Measurements from ENCODE around the gene ADCY2. TPM values are rescaled to one million over a fixed set of nuclear protein-coding genes. Genes with fewer than 3 reads are reported as not detected.

Gene ADCY2
- total RNA-seq, 2 donors from 2014 or later = not detected

GRCh38 chr5:7679663-7680062, 283.7 kb downstream of the ADCY2 start:
- no peak overlapping the region for H3K27ac Mint-ChIP-seq
- H3K4me1 Mint-ChIP-seq = no peaks in the 10 kb centered on the region
- H3K4me3 Mint-ChIP-seq = no peak overlapping the region
- H3K9me3 Mint-ChIP-seq = no peaks in the 10 kb centered on the region
- H3K27me3 Mint-ChIP-seq = peaks cover 4% of the 10 kb centered on the region
- no peak for ATAC-seq (replicated peaks)
- H3K36me3 Mint-ChIP-seq (ENCODE audit: low read depth) = no peaks in the 10 kb centered on the region

DNA sequence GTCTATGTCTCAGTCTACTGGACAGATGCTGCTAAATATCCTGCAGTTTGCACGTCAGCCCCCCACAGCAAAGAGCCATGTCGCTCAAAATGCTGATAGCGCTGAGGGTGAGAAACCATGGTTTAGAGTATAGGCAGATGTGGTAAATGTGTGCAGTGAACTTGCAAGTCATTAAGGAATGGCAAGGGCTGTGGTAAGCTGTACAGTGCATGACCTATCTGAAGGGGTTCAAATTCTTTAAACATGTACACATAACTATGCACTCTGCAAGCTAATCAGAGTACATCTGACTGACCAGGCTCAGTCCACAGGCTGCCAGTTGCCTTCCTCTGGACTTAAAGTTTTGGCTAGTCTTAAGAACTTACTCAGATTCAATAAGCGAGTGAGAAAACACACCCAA, 284.3 kb downstream of the ADCY2 start:
- no peaks in the 10 kb centered on the region for H3K36me3 Mint-ChIP-seq (ENCODE audit: low read depth)
- no peaks in the 10 kb centered on the region for H3K9me3 Mint-ChIP-seq
- no peak for ATAC-seq (replicated peaks)
- H3K27me3 Mint-ChIP-seq = peaks cover 4% of the 10 kb centered on the region
- H3K27ac Mint-ChIP-seq = no peak overlapping the region
- no peak overlapping the region for H3K4me3 Mint-ChIP-seq
- H3K4me1 Mint-ChIP-seq = no peaks in the 10 kb centered on the region

- Mint-ChIP-seq H3K4me3 (no peak overlapping the region), H3K4me1 (no peaks in the 10 kb centered on the region), H3K27ac (no peak overlapping the region), H3K27me3 (peaks cover 10% of the 10 kb centered on the region), H3K9me3 (no peaks in the 10 kb centered on the region), H3K36me3 (ENCODE audit: low read depth) (no peaks in the 10 kb centered on the region)
- ATAC-seq (replicated peaks) = no peak
Observed at GRCh38 chr5:7682379-7682778, 286.4 kb downstream of the ADCY2 start.

- H3K4me1 Mint-ChIP-seq = no peaks in the 10 kb centered on the region
- no peaks in the 10 kb centered on the region for H3K36me3 Mint-ChIP-seq (ENCODE audit: low read depth)
- H3K27ac Mint-ChIP-seq = no peak overlapping the region
- no peak overlapping the region for H3K4me3 Mint-ChIP-seq
- no peak for ATAC-seq (replicated peaks)
- no peaks in the 10 kb centered on the region for H3K9me3 Mint-ChIP-seq
- H3K27me3 Mint-ChIP-seq = peaks cover 18% of the 10 kb centered on the region
Observed at GRCh38 chr5:7683753-7684152, 287.8 kb downstream of the ADCY2 start.

GRCh38 chr5:7684826-7685225, 288.9 kb downstream of the ADCY2 start:
- H3K27ac Mint-ChIP-seq = no peak overlapping the region
- ATAC-seq (replicated peaks) = no peak
- H3K27me3 Mint-ChIP-seq = peaks cover 23% of the 10 kb centered on the region
- H3K4me3 Mint-ChIP-seq = no peak overlapping the region
- no peaks in the 10 kb centered on the region for H3K36me3 Mint-ChIP-seq (ENCODE audit: low read depth)
- no peaks in the 10 kb centered on the region for H3K9me3 Mint-ChIP-seq
- no peaks in the 10 kb centered on the region for H3K4me1 Mint-ChIP-seq

- Mint-ChIP-seq H3K36me3 (ENCODE audit: low read depth) (no peaks in the 10 kb centered on the region), H3K27me3 (peaks cover 22% of the 10 kb centered on the region), H3K27ac (no peak overlapping the region), H3K9me3 (no peaks in the 10 kb centered on the region), H3K4me1 (no peaks in the 10 kb centered on the region), H3K4me3 (no peak overlapping the region)
- ATAC-seq (replicated peaks) = no peak
Observed at GRCh38 chr5:7686794-7687193, 290.9 kb downstream of the ADCY2 start.

DNA sequence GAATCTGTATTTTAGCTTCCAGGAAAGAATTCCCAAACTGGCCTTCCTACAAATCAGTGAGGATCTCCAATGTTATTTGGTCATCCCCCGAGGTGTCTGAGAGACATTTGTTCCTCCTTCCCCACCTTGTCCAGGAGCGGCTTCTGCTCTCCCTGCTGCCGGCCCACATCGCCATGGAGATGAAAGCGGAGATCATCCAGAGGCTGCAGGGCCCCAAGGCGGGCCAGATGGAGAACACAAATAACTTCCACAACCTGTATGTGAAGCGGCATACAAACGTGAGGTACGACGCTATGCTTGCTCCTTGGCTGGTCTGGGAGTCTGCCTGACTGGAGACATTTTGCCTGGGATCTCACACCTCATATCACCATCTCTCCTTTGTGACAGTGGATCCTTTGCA, 294.6 kb downstream of the ADCY2 start:
- peaks cover 16% of the 10 kb centered on the region for H3K27me3 Mint-ChIP-seq
- no peaks in the 10 kb centered on the region for H3K4me1 Mint-ChIP-seq
- no peak for ATAC-seq (replicated peaks)
- H3K9me3 Mint-ChIP-seq = no peaks in the 10 kb centered on the region
- H3K4me3 Mint-ChIP-seq = no peak overlapping the region
- H3K27ac Mint-ChIP-seq = no peak overlapping the region
- H3K36me3 Mint-ChIP-seq (ENCODE audit: low read depth) = no peaks in the 10 kb centered on the region

DNA sequence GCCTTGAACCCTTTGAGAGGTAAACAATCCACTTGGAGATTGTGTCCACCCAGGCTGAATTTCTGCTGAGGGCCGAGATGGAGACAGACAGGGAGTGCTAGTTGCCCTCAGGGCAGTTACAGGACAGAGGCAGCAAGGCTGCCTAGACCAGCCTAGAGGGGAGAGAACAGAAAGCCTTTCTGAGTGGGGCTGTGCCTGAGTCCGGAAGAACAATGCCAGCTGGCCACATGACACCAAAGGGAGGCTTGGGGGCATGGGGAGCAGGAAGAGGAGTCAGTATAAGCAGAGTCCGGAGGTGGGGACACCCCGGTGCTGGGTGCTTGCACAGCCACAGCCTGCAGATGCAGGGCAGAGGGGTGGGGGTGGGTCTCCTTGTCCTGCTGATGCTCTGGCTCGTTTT, 309.3 kb downstream of the ADCY2 start:
- no peak for ATAC-seq (replicated peaks)
- H3K4me1 Mint-ChIP-seq = no peaks in the 10 kb centered on the region
- H3K9me3 Mint-ChIP-seq = no peaks in the 10 kb centered on the region
- no peaks in the 10 kb centered on the region for H3K36me3 Mint-ChIP-seq (ENCODE audit: low read depth)
- H3K27me3 Mint-ChIP-seq = peaks cover 13% of the 10 kb centered on the region
- no peak overlapping the region for H3K4me3 Mint-ChIP-seq
- no peak overlapping the region for H3K27ac Mint-ChIP-seq

- H3K9me3 Mint-ChIP-seq = no peaks in the 10 kb centered on the region
- H3K27me3 Mint-ChIP-seq = peaks cover 13% of the 10 kb centered on the region
- no peaks in the 10 kb centered on the region for H3K4me1 Mint-ChIP-seq
- H3K4me3 Mint-ChIP-seq = no peak overlapping the region
- no peak for ATAC-seq (replicated peaks)
- no peak overlapping the region for H3K27ac Mint-ChIP-seq
- no peaks in the 10 kb centered on the region for H3K36me3 Mint-ChIP-seq (ENCODE audit: low read depth)
Observed at GRCh38 chr5:7705736-7706135, 309.8 kb downstream of the ADCY2 start.

DNA sequence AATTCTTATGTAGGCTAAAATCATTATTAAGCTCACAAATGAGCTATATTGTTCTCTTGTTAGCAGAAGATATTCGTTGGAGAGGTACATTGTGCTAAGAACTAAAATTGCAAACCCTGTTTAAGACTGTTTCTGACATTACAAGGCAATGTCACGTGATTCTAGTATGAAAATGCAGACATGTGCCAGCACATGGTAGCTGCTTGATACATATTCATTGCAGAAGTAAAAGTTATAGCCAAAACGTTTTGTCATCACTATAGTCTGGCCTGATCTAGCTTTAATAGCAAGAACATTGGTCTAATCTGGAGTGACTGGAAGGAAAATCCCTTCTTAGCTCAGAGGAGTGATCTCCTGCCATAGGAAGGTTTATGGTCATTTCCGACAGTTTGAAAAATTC, 310.3 kb downstream of the ADCY2 start:
- Mint-ChIP-seq H3K27me3 (peaks cover 13% of the 10 kb centered on the region), H3K4me3 (no peak overlapping the region), H3K9me3 (no peaks in the 10 kb centered on the region), H3K4me1 (no peaks in the 10 kb centered on the region), H3K27ac (no peak overlapping the region), H3K36me3 (ENCODE audit: low read depth) (no peaks in the 10 kb centered on the region)
- no peak for ATAC-seq (replicated peaks)

DNA sequence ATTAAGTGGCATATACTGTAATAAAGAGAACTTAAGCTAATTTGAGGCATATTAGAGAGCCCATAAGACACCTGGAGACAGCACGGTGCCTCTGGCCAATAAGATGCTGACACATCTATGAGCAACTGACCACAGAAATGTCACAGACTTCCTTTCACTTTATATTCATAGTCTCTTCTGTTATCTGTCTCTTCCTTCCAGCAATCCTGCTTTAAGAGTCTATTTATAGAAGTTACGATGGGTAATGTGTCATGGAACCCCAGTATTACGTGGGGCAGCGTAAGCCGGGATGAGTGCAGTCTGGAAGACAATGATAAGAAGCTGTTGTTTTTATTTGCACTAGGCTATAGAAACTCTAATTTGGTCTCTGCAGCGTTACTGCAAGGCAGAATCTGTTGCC, 318.2 kb downstream of the ADCY2 start:
- Mint-ChIP-seq H3K4me1 (no peaks in the 10 kb centered on the region), H3K27me3 (peaks cover 11% of the 10 kb centered on the region)

DNA sequence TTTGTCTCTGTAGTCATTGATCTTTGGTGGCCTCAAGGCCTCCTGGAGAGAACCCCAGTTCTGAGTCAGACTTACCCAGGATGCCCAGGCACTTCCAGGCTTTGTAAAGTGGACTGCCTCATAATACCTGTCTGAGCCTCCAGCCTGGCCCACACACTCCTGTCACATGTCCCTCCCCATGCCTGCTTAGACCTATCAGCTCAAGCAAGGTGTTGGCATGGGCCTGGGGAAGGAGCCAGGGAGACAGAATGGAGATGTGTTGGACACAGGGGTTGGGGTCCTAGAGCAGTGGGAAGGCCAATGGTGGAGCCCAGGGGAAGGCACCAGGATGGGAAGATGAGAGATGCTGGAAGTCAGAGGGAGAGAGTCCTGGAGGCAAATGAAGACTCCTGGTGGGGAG, 318.8 kb downstream of the ADCY2 start:
- no peak overlapping the region for H3K4me3 Mint-ChIP-seq
- no peaks in the 10 kb centered on the region for H3K4me1 Mint-ChIP-seq
- H3K27ac Mint-ChIP-seq = no peak overlapping the region
- H3K27me3 Mint-ChIP-seq = peaks cover 13% of the 10 kb centered on the region
- no peaks in the 10 kb centered on the region for H3K36me3 Mint-ChIP-seq (ENCODE audit: low read depth)
- no peaks in the 10 kb centered on the region for H3K9me3 Mint-ChIP-seq
- ATAC-seq (replicated peaks) = no peak

More for the DNA sequence above, 318.2 kb downstream of the ADCY2 start:
- no peak overlapping the region for H3K4me3 Mint-ChIP-seq
- no peaks in the 10 kb centered on the region for H3K9me3 Mint-ChIP-seq
- H3K36me3 Mint-ChIP-seq (ENCODE audit: low read depth) = no peaks in the 10 kb centered on the region
- ATAC-seq (replicated peaks) = no peak
- H3K27ac Mint-ChIP-seq = no peak overlapping the region

- no peaks in the 10 kb centered on the region for H3K9me3 Mint-ChIP-seq
- peaks cover 14% of the 10 kb centered on the region for H3K27me3 Mint-ChIP-seq
- H3K27ac Mint-ChIP-seq = no peak overlapping the region
- ATAC-seq (replicated peaks) = no peak
- no peak overlapping the region for H3K4me3 Mint-ChIP-seq
- no peaks in the 10 kb centered on the region for H3K4me1 Mint-ChIP-seq
- no peaks in the 10 kb centered on the region for H3K36me3 Mint-ChIP-seq (ENCODE audit: low read depth)
Observed at GRCh38 chr5:7717691-7718090, 321.8 kb downstream of the ADCY2 start.

DNA sequence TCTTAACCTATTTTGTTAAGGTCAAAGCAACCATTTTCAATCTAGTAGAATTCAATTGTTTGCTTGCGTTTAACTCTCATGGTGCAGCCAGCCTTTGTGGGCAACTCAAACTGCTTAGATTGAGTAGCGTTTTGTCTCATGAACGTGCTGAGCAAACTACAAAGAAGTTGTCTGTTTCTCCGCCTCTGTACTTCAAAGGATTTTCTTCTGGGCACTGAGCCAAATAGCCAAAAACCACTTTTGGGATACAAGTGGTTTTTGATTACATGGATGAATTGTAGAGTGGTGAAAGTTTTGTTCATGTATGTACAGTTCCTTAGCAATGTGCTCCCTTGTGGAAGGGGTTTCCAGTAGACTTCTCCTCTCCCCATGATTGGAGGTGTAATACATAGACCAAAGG, 332.1 kb downstream of the ADCY2 start:
- Mint-ChIP-seq H3K9me3 (no peaks in the 10 kb centered on the region), H3K36me3 (ENCODE audit: low read depth) (no peaks in the 10 kb centered on the region), H3K27ac (no peak overlapping the region), H3K27me3 (peaks cover 13% of the 10 kb centered on the region), H3K4me1 (no peaks in the 10 kb centered on the region), H3K4me3 (no peak overlapping the region)
- ATAC-seq (replicated peaks) = no peak

- Mint-ChIP-seq H3K27ac (no peak overlapping the region), H3K4me3 (no peak overlapping the region), H3K9me3 (no peaks in the 10 kb centered on the region), H3K36me3 (ENCODE audit: low read depth) (no peaks in the 10 kb centered on the region), H3K4me1 (no peaks in the 10 kb centered on the region), H3K27me3 (peaks cover 6% of the 10 kb centered on the region)
- no peak for ATAC-seq (replicated peaks)
Observed at GRCh38 chr5:7741415-7742065, 345.6 kb downstream of the ADCY2 start.

GRCh38 chr5:7742241-7742656, 346.3 kb downstream of the ADCY2 start:
- H3K36me3 Mint-ChIP-seq (ENCODE audit: low read depth) = no peaks in the 10 kb centered on the region
- no peaks in the 10 kb centered on the region for H3K9me3 Mint-ChIP-seq
- peaks cover 10% of the 10 kb centered on the region for H3K27me3 Mint-ChIP-seq
- no peaks in the 10 kb centered on the region for H3K4me1 Mint-ChIP-seq
- no peak overlapping the region for H3K27ac Mint-ChIP-seq
- ATAC-seq (replicated peaks) = peak; percentile 47
- no peak overlapping the region for H3K4me3 Mint-ChIP-seq
